NCI-H1105 (cell line): ENCODE data around the gene SLC38A2.

ENCODE experiments used
- DNase-seq: peaks from one replicate; lab custom pipeline; 2025; lab: John Stamatoyannopoulos, UW

Gene SLC38A2

GRCh38 chr12:46395388-46395787 lies 22.8 kb upstream of the SLC38A2 start:
- no peak for DNase-seq

GRCh38 chr12:46391630-46392029 lies 19.1 kb upstream of the SLC38A2 start:
- DNase-seq = no peak

GRCh38 chr12:46390881-46391280 lies 18.3 kb upstream of the SLC38A2 start:
- no peak for DNase-seq

- DNase-seq = no peak
Measured at GRCh38 chr12:46390304-46390703, 17.7 kb upstream of the SLC38A2 start.

GRCh38 chr12:46389031-46389616 lies 16.6 kb upstream of the SLC38A2 start:
- DNase-seq = no peak

- no peak for DNase-seq
Measured at GRCh38 chr12:46388427-46389021, 16.0 kb upstream of the SLC38A2 start.

GRCh38 chr12:46387670-46388069 lies 15.1 kb upstream of the SLC38A2 start:
- DNase-seq = no peak

GRCh38 chr12:46386877-46387629 lies 14.5 kb upstream of the SLC38A2 start:
- DNase-seq = no peak

- no peak for DNase-seq
Measured at GRCh38 chr12:46386360-46386867, 13.8 kb upstream of the SLC38A2 start.

GRCh38 chr12:46385438-46385837 lies 12.9 kb upstream of the SLC38A2 start:
- DNase-seq = no peak

GRCh38 chr12:46384451-46385309 lies 12.1 kb upstream of the SLC38A2 start:
- no peak for DNase-seq

GRCh38 chr12:46383654-46384450 lies 11.3 kb upstream of the SLC38A2 start:
- DNase-seq = peak; percentile 47

- DNase-seq = peak; percentile 93
Measured at GRCh38 chr12:46382964-46383653, 10.5 kb upstream of the SLC38A2 start.

GRCh38 chr12:46382408-46382963 lies 9.9 kb upstream of the SLC38A2 start:
- no peak for DNase-seq

GRCh38 chr12:46380881-46381280 lies 8.3 kb upstream of the SLC38A2 start:
- DNase-seq = no peak

- no peak for DNase-seq
Measured at GRCh38 chr12:46380022-46380796, 7.6 kb upstream of the SLC38A2 start.

GRCh38 chr12:46379352-46379751 lies 6.8 kb upstream of the SLC38A2 start:
- no peak for DNase-seq

- no peak for DNase-seq
Measured at GRCh38 chr12:46378530-46378929, 6.0 kb upstream of the SLC38A2 start.

GRCh38 chr12:46377678-46378077 lies 5.1 kb upstream of the SLC38A2 start:
- DNase-seq = no peak

- no peak for DNase-seq
Measured at GRCh38 chr12:46376579-46376978, 4.0 kb upstream of the SLC38A2 start.
